ENCODE results near the gene WDR72.

Gene WDR72

GRCh38 chr15:53634517-53635106, 124.9 kb downstream of the WDR72 start:
- no peak overlapping the region for H3K4me3 ChIP-seq (ENCODE audit: low read length)
- DNase-seq (ENCODE audit: low read depth) = no peak
- TF ChIP-seq CTCF (conservative IDR thresholded peaks at IDR 0.05; ENCODE audit: low read length) = no peak

- DNase-seq (ENCODE audit: low read depth) = no peak
- H3K4me3 ChIP-seq (ENCODE audit: low read length) = no peak overlapping the region
- no peak for TF ChIP-seq CTCF (conservative IDR thresholded peaks at IDR 0.05; ENCODE audit: low read length)
Measured at GRCh38 chr15:53627279-53627678, 132.2 kb downstream of the WDR72 start.

- H3K4me3 ChIP-seq (ENCODE audit: low read length) = no peak overlapping the region
- TF ChIP-seq CTCF (conservative IDR thresholded peaks at IDR 0.05; ENCODE audit: low read length) = no peak
- no peak for DNase-seq (ENCODE audit: low read depth)
Measured at GRCh38 chr15:53625962-53626845, 133.3 kb downstream of the WDR72 start.

GRCh38 chr15:53625260-53625659, 134.2 kb downstream of the WDR72 start:
- no peak for TF ChIP-seq CTCF (conservative IDR thresholded peaks at IDR 0.05; ENCODE audit: low read length)
- no peak for DNase-seq (ENCODE audit: low read depth)
- no peak overlapping the region for H3K4me3 ChIP-seq (ENCODE audit: low read length)

- DNase-seq (ENCODE audit: low read depth) = no peak
Measured at GRCh38 chr15:53618461-53618860, 141.0 kb downstream of the WDR72 start.

GRCh38 chr15:53611145-53611920, 148.1 kb downstream of the WDR72 start:
- H3K4me3 ChIP-seq (ENCODE audit: low read length) = no peak overlapping the region
- no peak for TF ChIP-seq CTCF (conservative IDR thresholded peaks at IDR 0.05; ENCODE audit: low read length)
- DNase-seq (ENCODE audit: low read depth) = no peak

More at GRCh38 chr15:53618461-53618860, 141.0 kb downstream of the WDR72 start:
- no peak overlapping the region for H3K4me3 ChIP-seq (ENCODE audit: low read length)
- TF ChIP-seq CTCF (conservative IDR thresholded peaks at IDR 0.05; ENCODE audit: low read length) = no peak

All from AG10803 (cell line).